IgD-negative memory B cell (primary cell): ENCODE results near the gene EMILIN2. TPM values are rescaled to one million over a fixed set of nuclear protein-coding genes. Genes with fewer than 3 reads are reported as not detected.

ENCODE experiments used
- H3K27ac Mint-ChIP-seq, 3 donors: one replicate each; pipeline ENCODE4 v1.8.0; 2020 to 2022; ENCODE audit warnings: mild to moderate bottlenecking in 3 of 3, mixed read lengths in 3 of 3, moderate library complexity in 1 of 3
- H3K27me3 Mint-ChIP-seq: one replicate; pipeline ENCODE4 v1.8.0; 2021; ENCODE audit warnings: mixed read lengths
- H3K36me3 Mint-ChIP-seq: one replicate; pipeline ENCODE4 v1.8.0; 2020; ENCODE audit warnings: mild to moderate bottlenecking, mixed read lengths
- H3K4me1 Mint-ChIP-seq, 3 donors: one replicate each; pipeline ENCODE4 v1.8.0; 2020 to 2022; ENCODE audit warnings: mixed read lengths in 3 of 3, mild to moderate bottlenecking in 1 of 3
- H3K4me3 Mint-ChIP-seq, 4 donors: one replicate each; pipeline ENCODE4 v1.8.0; 2020 to 2022; ENCODE audit warnings: mild to moderate bottlenecking in 4 of 4, mixed read lengths in 4 of 4, moderate library complexity in 3 of 4
- H3K9me3 Mint-ChIP-seq, 3 donors: one replicate each; pipeline ENCODE4 v1.8.0; 2020 to 2021; ENCODE audit warnings: mixed read lengths in 3 of 3, mild to moderate bottlenecking in 1 of 3
- polyA plus RNA-seq: library from polyadenylated mRNA; unstranded; fragments of 300-500 nt; fragmentation: Illumina TruSeq; gene quantifications from one replicate; pipeline ENCODE4 v1.2.3, GENCODE V29; 2021

Gene EMILIN2
- polyA plus RNA-seq, 1 donor from 2014 or later, result 2.9 TPM

GRCh38 chr18:2952605-2953004 lies 105.8 kb downstream of the EMILIN2 start:
- H3K4me1 Mint-ChIP-seq, result peaks cover 19 to 23% (median 19%) of the 10 kb centered on the region in 3 donors
- no peak overlapping the region for H3K27ac Mint-ChIP-seq
- no peaks in the 10 kb centered on the region for H3K27me3 Mint-ChIP-seq
- H3K36me3 Mint-ChIP-seq, result peaks cover 2% of the 10 kb centered on the region
- H3K9me3 Mint-ChIP-seq, result no peaks in the 10 kb centered on the region
- no peak overlapping the region for H3K4me3 Mint-ChIP-seq

GRCh38 chr18:2953935-2954653 lies 107.3 kb downstream of the EMILIN2 start:
- no peak overlapping the region for H3K27ac Mint-ChIP-seq
- peaks cover 30 to 31% (median 31%) of the 10 kb centered on the region in 3 donors for H3K4me1 Mint-ChIP-seq
- no peaks in the 10 kb centered on the region for H3K27me3 Mint-ChIP-seq
- no peak overlapping the region for H3K4me3 Mint-ChIP-seq
- H3K9me3 Mint-ChIP-seq, result no peaks in the 10 kb centered on the region
- H3K36me3 Mint-ChIP-seq, result peaks cover 2% of the 10 kb centered on the region

- Mint-ChIP-seq H3K4me3 (peak overlapping the region in 1 of 4 donors; percentile 89), H3K9me3 (no peaks in the 10 kb centered on the region), H3K4me1 (peaks cover 35 to 37% (median 36%) of the 10 kb centered on the region in 3 donors), H3K27me3 (no peaks in the 10 kb centered on the region), H3K36me3 (peaks cover 2% of the 10 kb centered on the region), H3K27ac (peak overlapping the region; percentile 34 to 98 (median 39))
Measured at GRCh38 chr18:2954869-2955645, 108.3 kb downstream of the EMILIN2 start.

GRCh38 chr18:2956056-2956455 lies 109.2 kb downstream of the EMILIN2 start:
- Mint-ChIP-seq H3K27ac (peak overlapping the region; percentile 34 to 98 (median 93)), H3K4me3 (peak overlapping the region; percentile 62 to 89 (median 82)), H3K36me3 (peaks cover 2% of the 10 kb centered on the region), H3K27me3 (no peaks in the 10 kb centered on the region), H3K9me3 (no peaks in the 10 kb centered on the region), H3K4me1 (peaks cover 45 to 47% (median 45%) of the 10 kb centered on the region in 3 donors)

GRCh38 chr18:2958819-2959298 lies 112.1 kb downstream of the EMILIN2 start:
- Mint-ChIP-seq H3K36me3 (no peaks in the 10 kb centered on the region), H3K27ac (peak overlapping the region; percentile 98), H3K4me1 (peaks cover 66 to 71% (median 69%) of the 10 kb centered on the region in 3 donors), H3K27me3 (no peaks in the 10 kb centered on the region), H3K9me3 (no peaks in the 10 kb centered on the region), H3K4me3 (peak overlapping the region; percentile 51 to 88 (median 82))

GRCh38 chr18:2959341-2959740 lies 112.5 kb downstream of the EMILIN2 start:
- H3K27me3 Mint-ChIP-seq, result no peaks in the 10 kb centered on the region
- no peaks in the 10 kb centered on the region for H3K36me3 Mint-ChIP-seq
- peak overlapping the region; percentile 80 to 88 (median 82) for H3K4me3 Mint-ChIP-seq
- H3K4me1 Mint-ChIP-seq, result peaks cover 67 to 73% (median 69%) of the 10 kb centered on the region in 3 donors
- no peaks in the 10 kb centered on the region for H3K9me3 Mint-ChIP-seq
- peak overlapping the region; percentile 98 for H3K27ac Mint-ChIP-seq

- Mint-ChIP-seq H3K9me3 (no peaks in the 10 kb centered on the region), H3K4me3 (peak overlapping the region; percentile 80 to 91 (median 87)), H3K27me3 (no peaks in the 10 kb centered on the region), H3K27ac (peak overlapping the region; percentile 98), H3K4me1 (peaks cover 66 to 75% (median 70%) of the 10 kb centered on the region in 3 donors), H3K36me3 (no peaks in the 10 kb centered on the region)
Measured at GRCh38 chr18:2960983-2961696, 114.3 kb downstream of the EMILIN2 start.

- Mint-ChIP-seq H3K4me1 (peaks cover 61 to 72% (median 70%) of the 10 kb centered on the region in 3 donors), H3K36me3 (no peaks in the 10 kb centered on the region), H3K4me3 (peak overlapping the region; percentile 17 to 91 (median 88)), H3K9me3 (no peaks in the 10 kb centered on the region), H3K27ac (peak overlapping the region; percentile 98), H3K27me3 (no peaks in the 10 kb centered on the region)
Measured at GRCh38 chr18:2961821-2962220, 115.0 kb downstream of the EMILIN2 start.

GRCh38 chr18:2963048-2963447 lies 116.2 kb downstream of the EMILIN2 start:
- no peaks in the 10 kb centered on the region for H3K27me3 Mint-ChIP-seq
- H3K36me3 Mint-ChIP-seq, result no peaks in the 10 kb centered on the region
- H3K9me3 Mint-ChIP-seq, result no peaks in the 10 kb centered on the region
- peak overlapping the region; percentile 69 to 98 (median 95) for H3K27ac Mint-ChIP-seq
- H3K4me3 Mint-ChIP-seq, result peak overlapping the region; percentile 18 to 89 (median 70)
- peaks cover 60 to 71% (median 64%) of the 10 kb centered on the region in 3 donors for H3K4me1 Mint-ChIP-seq

GRCh38 chr18:2964361-2965010 lies 117.7 kb downstream of the EMILIN2 start:
- no peaks in the 10 kb centered on the region for H3K27me3 Mint-ChIP-seq
- H3K4me1 Mint-ChIP-seq, result peaks cover 64 to 73% (median 65%) of the 10 kb centered on the region in 3 donors
- peak overlapping the region in 1 of 4 donors; percentile 61 for H3K4me3 Mint-ChIP-seq
- peak overlapping the region; percentile 53 to 70 (median 62) for H3K27ac Mint-ChIP-seq
- no peaks in the 10 kb centered on the region for H3K9me3 Mint-ChIP-seq
- no peaks in the 10 kb centered on the region for H3K36me3 Mint-ChIP-seq

Other genes with a start within 250 kb of the EMILIN2 start
- gene SMCHD1, start 191.3 kb upstream of the EMILIN2 start, polyA plus RNA-seq, result 54.0 TPM
- 8.8 TPM for gene LPIN2, start 166.1 kb downstream of the EMILIN2 start, polyA plus RNA-seq